Parathyroid adenoma (tissue), 2 donors: ENCODE measurements around the gene WDR31.
A peak's percentile ranks its signal among the peaks of the same experiment; 100 is the strongest.

Source experiments
- H2AFZ ChIP-seq: fragments of 300-600 bp; sonication (generic); one replicate; pipeline ENCODE4 v1.7.0; 2017; ENCODE audit warnings: antibody characterized with exemption, mild to moderate bottlenecking
- H3K27ac ChIP-seq: fragments of 300-600 bp; sonication (generic); one replicate; pipeline ENCODE4 v1.7.0; 2017
- H3K27me3 ChIP-seq: fragments of 300-600 bp; sonication (generic); one replicate; pipeline ENCODE4 v1.7.0; 2017; ENCODE audit warnings: low read length; ENCODE audit not compliant: control insufficient read depth, insufficient read depth
- H3K36me3 ChIP-seq: fragments of 300-600 bp; sonication (generic); one replicate; pipeline ENCODE4 v1.7.0; 2017; ENCODE audit warnings: low read length; ENCODE audit not compliant: control insufficient read depth, insufficient read depth
- H3K4me1 ChIP-seq: fragments of 300-600 bp; sonication (generic); one replicate; pipeline ENCODE4 v1.7.0; 2017; ENCODE audit warnings: control low read depth
- H3K4me2 ChIP-seq: fragments of 300-600 bp; sonication (generic); one replicate; pipeline ENCODE4 v1.7.0; 2017; ENCODE audit warnings: low read length
- H3K4me3 ChIP-seq: fragments of 300-600 bp; sonication (generic); one replicate; pipeline ENCODE4 v1.7.0; 2017; ENCODE audit warnings: low read depth, low read length
- H3K79me2 ChIP-seq: fragments of 300-600 bp; sonication (generic); one replicate; pipeline ENCODE4 v1.7.0; 2017; ENCODE audit warnings: control low read depth
- H3K9ac ChIP-seq: fragments of 300-600 bp; sonication (generic); one replicate; pipeline ENCODE4 v1.7.0; 2017; ENCODE audit warnings: mild to moderate bottlenecking
- H3K9me3 ChIP-seq: fragments of 300-600 bp; sonication (generic); one replicate; pipeline ENCODE4 v1.7.0; 2017; ENCODE audit warnings: low read length; ENCODE audit not compliant: control insufficient read depth
- CTCF ChIP-seq: fragments of 300-600 bp; sonication (generic); IDR thresholded peaks from one replicate; pipeline ENCODE4 v1.7.0; 2017; ENCODE audit warnings: antibody characterized with exemption, mild to moderate bottlenecking
- donor health status: primary hyperparathyroidism.

WDR31 gene

GRCh38 chr9:113349066-113349444 lies 9.0 kb upstream of the WDR31 start:
- peaks cover 12% of the 10 kb centered on the region for H3K4me1 ChIP-seq
- H3K9ac ChIP-seq = no peak overlapping the region
- H3K79me2 ChIP-seq = peaks cover 14% of the 10 kb centered on the region
- H3K9me3 ChIP-seq = no peaks in the 10 kb centered on the region
- no peaks in the 10 kb centered on the region for H3K27me3 ChIP-seq
- peak overlapping the region; percentile 46 for H3K4me3 ChIP-seq
- TF ChIP-seq CTCF = no peak
- peak overlapping the region; percentile 53 for H2AFZ ChIP-seq
- H3K36me3 ChIP-seq = no peaks in the 10 kb centered on the region
- H3K4me2 ChIP-seq = peak overlapping the region; percentile 74
- peak overlapping the region; percentile 71 for H3K27ac ChIP-seq

- Histone ChIP-seq H3K36me3 (no peaks in the 10 kb centered on the region), H2AFZ (no peak overlapping the region), H3K27ac (no peak overlapping the region), H3K9ac (no peak overlapping the region), H3K4me3 (no peak overlapping the region), H3K4me2 (no peak overlapping the region), H3K79me2 (peaks cover 14% of the 10 kb centered on the region), H3K9me3 (no peaks in the 10 kb centered on the region), H3K4me1 (peaks cover 13% of the 10 kb centered on the region), H3K27me3 (no peaks in the 10 kb centered on the region)
- TF ChIP-seq CTCF = no peak
Observed at GRCh38 chr9:113348437-113348836, 8.4 kb upstream of the WDR31 start.

- H3K79me2 ChIP-seq = peaks cover 2% of the 10 kb centered on the region
- H3K27ac ChIP-seq = peak overlapping the region; percentile 59
- no peak overlapping the region for H2AFZ ChIP-seq
Observed at GRCh38 chr9:113345671-113346070, 5.6 kb upstream of the WDR31 start.

GRCh38 chr9:113345190-113345589 lies 5.1 kb upstream of the WDR31 start:
- H3K27ac ChIP-seq = no peak overlapping the region
- no peak for TF ChIP-seq CTCF
- no peak overlapping the region for H3K4me2 ChIP-seq

More at GRCh38 chr9:113345671-113346070, 5.6 kb upstream of the WDR31 start:
- Histone ChIP-seq H3K27me3 (no peaks in the 10 kb centered on the region), H3K9me3 (no peaks in the 10 kb centered on the region), H3K4me2 (no peak overlapping the region), H3K36me3 (no peaks in the 10 kb centered on the region), H3K4me1 (peaks cover 20% of the 10 kb centered on the region), H3K4me3 (no peak overlapping the region), H3K9ac (no peak overlapping the region)
- TF ChIP-seq CTCF = no peak

GRCh38 chr9:113343732-113344231 lies 3.7 kb upstream of the WDR31 start:
- Histone ChIP-seq H3K27ac (peak overlapping the region; percentile 84), H3K4me1 (peaks cover 22% of the 10 kb centered on the region), H3K4me2 (no peak overlapping the region), H3K27me3 (no peaks in the 10 kb centered on the region), H3K9me3 (no peaks in the 10 kb centered on the region), H2AFZ (peak overlapping the region; percentile 60), H3K36me3 (no peaks in the 10 kb centered on the region), H3K4me3 (no peak overlapping the region), H3K9ac (no peak overlapping the region), H3K79me2 (no peaks in the 10 kb centered on the region)
- TF ChIP-seq CTCF = no peak

More at GRCh38 chr9:113345190-113345589, 5.1 kb upstream of the WDR31 start:
- Histone ChIP-seq H3K36me3 (no peaks in the 10 kb centered on the region), H2AFZ (no peak overlapping the region), H3K4me3 (no peak overlapping the region), H3K9me3 (no peaks in the 10 kb centered on the region), H3K9ac (no peak overlapping the region), H3K79me2 (peaks cover 2% of the 10 kb centered on the region), H3K4me1 (peaks cover 22% of the 10 kb centered on the region), H3K27me3 (no peaks in the 10 kb centered on the region)
